ENCODE measurements around the gene GAS6.
"Not testable (repeated sequence)": the region's sequence is repeated elsewhere in the genome, so short reads cannot be mapped to it uniquely, and the experiment has no call there.

Gene GAS6

DNA sequence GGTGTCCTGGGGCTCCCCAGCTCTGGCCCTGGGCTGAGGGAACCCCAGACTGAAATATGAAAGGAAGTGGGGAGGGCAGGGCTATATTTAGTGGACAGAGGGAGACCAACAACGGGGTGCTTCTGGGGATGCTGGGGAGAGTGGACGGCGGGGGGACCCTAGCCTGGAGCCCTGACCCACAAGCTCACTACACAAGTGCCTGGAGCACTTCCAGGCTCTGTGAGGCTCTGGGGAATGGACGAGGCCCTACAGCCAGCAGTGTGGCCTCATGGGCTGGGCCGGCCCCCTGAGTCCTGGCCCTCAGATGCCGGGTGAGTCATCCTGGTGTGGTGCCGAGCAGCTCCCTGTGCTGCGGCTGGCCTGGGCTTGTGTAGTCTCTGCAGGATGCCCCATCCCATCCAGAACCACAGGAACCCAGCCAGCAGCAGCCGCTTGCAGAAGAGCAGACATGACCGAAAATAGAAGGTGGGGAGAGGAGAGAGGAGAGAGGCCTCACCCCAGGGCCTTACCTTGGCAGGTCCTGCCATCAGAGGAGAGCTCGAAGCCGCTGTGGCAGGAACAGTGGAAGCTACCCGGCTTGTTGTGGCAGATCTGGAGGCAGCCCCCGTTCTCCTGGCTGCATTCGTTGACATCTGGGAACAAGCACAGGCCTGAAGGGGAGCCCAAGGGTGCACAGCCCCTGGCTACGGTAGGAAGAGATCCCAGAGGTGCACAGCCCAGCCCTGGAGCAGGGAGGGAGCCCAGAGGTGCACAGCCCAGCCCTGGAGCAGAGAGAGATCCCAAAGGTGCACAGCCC is 26.1 kb downstream of the GAS6 start:
- DNase-seq (ENCODE audit: low read depth) = peak; percentile 98

GRCh38 chr13:113836768-113837559 is 26.9 kb downstream of the GAS6 start:
- peak; percentile 79 for DNase-seq (ENCODE audit: low read depth)

- DNase-seq (ENCODE audit: low read depth) = peak; percentile 70
These were observed 28.2 kb downstream of the GAS6 start for GRCh38 chr13:113835461-113836270.

DNA sequence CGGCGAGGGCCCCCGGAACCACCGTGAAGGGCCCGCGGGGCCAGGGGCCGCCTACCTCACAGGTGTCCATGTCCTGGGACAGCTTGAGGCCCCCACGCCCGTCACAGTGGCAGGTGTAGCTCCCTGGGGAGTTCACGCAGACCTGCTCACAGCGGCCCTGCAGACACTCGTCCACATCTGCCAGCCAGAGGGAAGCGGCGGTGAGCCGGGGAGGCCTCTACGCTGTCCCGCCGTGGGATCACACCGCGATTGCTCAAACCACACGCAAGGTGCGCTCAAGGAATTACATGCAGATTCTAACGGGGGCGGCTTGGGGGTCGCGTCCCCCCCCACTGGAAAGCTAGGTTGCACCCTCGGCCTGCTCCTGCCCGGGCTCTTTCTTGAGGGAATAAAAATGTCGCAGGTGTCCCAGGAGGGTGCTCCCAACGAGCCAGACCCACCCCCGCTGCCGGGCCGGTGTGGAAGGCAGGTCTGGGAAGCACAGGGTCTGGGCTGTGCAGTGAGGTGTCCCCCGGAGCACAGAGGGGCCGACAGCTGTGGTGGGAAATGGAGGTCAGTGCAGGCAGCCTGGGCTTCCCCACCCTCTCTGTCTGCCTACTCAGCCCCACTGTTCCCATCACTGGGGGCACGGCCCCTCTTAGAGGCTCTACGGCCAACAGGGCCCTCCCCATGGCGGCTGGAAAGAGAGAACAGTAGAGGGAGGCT is 29.2 kb downstream of the GAS6 start:
- no peak for DNase-seq (ENCODE audit: low read depth)

DNA sequence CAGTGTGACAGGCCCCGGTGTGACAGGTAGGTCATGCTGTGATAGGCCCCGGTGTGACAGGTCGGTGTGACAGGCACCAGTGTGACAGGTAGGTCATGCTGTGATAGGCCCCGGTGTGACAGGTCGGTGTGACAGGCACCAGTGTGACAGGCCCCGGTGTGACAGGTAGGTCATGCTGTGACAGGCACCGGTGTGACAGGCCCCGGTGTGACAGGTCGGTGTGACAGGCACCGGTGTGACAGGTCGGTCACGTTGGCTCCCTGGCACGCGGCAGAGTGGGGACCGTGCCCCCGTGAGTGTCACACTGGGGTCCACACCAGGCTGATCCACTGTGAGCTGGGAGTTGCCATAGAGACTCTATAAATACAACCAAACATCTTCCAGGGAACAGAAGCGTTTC is 29.9 kb downstream of the GAS6 start:
- not testable (repeated sequence) for DNase-seq (ENCODE audit: low read depth)

GRCh38 chr13:113833111-113833830 is 30.6 kb downstream of the GAS6 start:
- DNase-seq (ENCODE audit: low read depth) = no peak

GRCh38 chr13:113832631-113833030 is 31.2 kb downstream of the GAS6 start:
- no peak for DNase-seq (ENCODE audit: low read depth)

DNA sequence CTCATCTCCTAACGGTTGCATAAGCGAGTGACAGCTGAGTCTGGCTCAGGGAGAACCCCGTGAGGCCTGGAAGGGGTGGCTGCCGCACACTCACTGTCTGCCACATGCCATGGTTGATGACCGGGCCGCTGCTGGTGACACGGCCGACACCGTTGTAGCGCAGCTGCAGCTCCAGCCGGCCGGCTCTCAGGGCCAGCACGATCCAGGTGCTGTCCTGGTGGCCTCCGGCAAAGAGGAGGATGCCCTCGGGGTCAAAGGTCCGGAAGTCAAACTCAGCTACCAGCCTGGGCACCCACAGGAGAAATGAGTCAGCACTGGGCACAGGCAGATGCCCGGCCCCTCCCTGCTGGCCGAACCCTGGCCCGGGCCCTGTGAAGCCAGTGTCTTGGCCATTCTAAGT is 31.7 kb downstream of the GAS6 start:
- no peak for DNase-seq (ENCODE audit: low read depth)

DNA sequence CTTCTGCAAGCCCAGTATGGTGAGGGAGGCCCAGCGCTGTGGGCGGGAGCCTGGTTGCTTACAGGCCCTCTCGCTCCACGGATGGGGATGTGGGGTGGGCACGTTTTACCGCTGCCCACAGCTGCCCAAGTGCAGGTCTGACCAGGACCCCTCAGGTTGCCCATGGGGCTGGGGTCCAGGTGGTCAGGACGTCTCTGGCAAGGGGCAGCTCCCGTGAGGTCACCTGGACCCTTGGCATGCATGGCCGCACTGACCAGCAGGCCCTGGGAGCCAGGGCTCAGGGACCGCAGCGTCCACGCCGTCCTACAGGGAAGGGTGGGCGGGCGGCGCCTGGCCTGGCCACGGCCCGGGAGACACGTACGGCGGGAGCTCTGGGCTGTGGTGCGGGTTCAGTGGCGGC is 32.8 kb downstream of the GAS6 start:
- no peak for DNase-seq (ENCODE audit: low read depth)

DNA sequence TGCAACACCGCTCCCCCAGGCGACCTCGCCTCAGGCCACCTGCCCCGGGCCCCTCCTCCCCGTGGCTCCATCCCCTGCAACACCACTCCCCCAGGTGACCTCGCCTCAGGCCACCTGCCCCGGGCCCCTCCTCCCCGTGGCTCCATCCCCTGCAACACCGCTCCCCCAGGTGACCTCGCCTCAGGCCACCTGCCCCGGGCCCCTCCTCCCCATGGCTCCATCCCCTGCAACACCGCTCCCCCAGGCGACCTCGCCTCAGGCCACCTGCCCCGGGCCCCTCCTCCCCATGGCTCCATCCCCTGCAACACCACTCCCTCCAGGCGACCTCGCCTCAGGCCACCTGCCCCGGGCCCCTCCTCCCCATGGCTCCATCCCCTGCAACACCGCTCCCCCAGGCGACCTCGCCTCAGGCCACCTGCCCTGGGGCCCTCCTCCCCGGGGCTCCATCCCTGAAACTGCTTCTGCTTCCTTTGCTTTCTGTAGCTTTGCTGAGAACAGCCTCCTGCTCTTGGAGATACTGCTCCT is 33.4 kb downstream of the GAS6 start:
- DNase-seq (ENCODE audit: low read depth) = not testable (repeated sequence)

DNA sequence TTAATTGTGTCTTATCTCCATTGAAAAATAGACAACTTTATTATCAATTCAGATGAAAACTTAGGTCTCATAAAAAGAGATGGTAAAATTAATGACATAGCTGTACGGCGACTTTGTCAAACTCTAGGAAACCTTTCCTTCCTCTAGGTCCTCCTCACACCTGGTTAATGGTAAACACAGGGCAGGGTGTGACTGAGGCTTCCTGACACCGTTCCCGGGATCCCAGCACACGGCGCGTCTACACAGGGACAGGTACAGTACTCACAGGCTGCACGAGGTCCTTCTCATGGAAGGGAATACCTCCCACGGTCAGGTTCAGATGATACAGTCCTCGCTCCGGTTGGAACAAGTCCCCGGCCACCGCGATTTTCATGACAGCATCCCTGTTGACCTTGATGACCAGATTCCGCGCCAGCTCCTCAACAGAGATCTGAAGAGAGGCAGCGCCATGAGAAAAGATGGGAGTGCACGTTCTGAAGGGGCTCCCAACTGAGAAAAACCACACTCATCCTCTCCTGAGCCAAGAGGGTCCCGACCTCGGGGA is 35.5 kb downstream of the GAS6 start:
- no peak for DNase-seq (ENCODE audit: low read depth)

- no peak for DNase-seq (ENCODE audit: low read depth)
These were observed 36.9 kb downstream of the GAS6 start for GRCh38 chr13:113827021-113827420.

DNA sequence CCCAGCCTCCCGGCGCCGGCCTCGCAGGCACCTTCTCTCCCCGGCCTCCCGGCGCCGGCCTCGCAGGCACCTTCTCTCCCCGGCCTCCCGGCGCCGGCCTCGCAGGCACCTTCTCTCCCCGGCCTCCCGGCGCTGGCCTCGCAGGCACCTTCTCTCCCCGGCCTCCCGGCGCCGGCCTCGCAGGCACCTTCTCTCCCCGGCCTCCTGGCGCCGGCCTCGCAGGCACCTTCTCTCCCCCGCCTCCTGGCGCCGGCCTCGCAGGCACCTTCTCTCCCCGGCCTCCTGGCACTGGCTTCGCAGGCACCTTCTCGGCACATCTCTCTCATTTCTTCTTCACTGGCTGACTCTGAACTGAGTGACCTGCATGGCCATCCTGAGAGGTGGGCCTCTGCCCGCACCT is 37.4 kb downstream of the GAS6 start:
- not testable (repeated sequence) for DNase-seq (ENCODE audit: low read depth)

GRCh38 chr13:113825841-113826240 is 38.0 kb downstream of the GAS6 start:
- DNase-seq (ENCODE audit: low read depth) = no peak

DNA sequence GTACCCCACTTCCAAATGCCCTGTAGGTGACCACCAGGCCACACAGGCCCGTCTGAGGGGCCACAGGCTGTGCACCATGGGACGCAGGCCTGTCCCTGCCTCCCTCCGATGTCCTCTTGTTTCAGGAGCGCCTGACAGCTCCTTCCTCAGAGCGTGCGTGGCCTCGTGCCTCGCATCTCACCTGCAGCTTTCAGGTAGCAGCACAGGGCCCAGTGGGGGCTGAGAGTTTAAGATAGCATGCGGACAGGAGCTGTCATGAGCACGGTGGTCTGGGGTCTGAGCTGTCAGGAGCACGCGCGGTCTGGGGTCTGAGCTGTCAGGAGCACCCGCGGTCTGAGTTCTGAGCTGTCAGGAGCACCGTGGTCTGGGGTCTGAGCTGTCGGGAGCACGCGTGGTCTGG is 40.1 kb downstream of the GAS6 start:
- DNase-seq (ENCODE audit: low read depth) = no peak

DNA sequence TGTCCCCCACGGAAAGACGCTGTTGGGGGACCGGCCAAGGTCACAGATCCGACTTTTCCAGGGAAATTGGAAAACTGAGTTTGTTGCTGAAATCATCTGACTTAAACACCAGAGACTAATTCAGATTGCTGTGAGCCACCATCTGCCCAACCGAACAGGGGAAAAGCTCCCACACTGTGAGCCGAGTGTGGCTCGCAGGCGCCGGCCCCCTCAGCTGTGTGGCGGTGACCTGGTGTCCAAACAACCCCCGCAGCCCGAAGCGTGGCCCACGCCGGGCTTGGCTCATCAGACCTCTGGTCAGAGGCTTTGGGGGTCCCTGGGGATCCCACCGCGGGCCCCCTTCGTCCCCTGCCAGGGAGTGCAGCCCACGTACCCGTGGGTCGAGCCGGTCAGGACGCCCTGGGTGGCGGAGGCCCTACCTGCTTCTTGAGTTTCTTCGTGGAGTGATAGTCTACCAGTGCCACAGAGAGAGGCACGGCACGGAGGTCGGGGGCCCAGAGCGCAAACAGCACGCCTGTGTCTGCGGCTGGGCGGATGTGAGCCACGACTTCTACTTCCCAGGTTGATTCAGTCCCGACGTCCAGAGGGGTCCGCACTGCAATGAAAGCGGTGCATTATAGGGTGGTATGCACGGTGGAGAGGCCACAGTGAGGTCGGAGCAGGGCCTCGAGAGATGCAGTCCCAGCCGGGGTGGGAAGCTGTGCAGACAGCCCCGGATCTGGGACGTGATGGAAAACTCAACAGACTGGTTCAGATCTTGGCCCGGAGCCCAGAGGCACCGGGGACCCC is 40.7 kb downstream of the GAS6 start:
- DNase-seq (ENCODE audit: low read depth) = no peak

DNA sequence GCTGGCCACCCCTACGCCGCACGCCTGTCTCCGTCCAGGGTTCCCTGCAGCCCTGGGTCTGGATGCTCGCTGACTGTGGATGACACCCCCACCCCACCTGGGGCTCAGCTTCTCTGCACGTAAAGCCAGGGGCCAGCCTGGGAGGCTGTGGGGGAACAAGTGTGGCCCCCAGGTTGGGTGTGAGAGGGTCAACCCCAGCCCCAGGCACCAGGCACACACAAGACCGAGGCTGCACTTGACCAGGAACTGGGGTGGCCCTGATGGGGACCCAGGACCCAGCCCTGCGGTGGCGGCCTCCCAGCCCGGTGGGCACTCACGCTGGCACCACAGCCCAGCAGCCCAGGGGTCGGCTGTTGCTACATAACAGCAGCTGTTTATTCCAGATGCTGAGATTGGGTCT is 41.6 kb downstream of the GAS6 start:
- no peak for DNase-seq (ENCODE audit: low read depth)

DNA sequence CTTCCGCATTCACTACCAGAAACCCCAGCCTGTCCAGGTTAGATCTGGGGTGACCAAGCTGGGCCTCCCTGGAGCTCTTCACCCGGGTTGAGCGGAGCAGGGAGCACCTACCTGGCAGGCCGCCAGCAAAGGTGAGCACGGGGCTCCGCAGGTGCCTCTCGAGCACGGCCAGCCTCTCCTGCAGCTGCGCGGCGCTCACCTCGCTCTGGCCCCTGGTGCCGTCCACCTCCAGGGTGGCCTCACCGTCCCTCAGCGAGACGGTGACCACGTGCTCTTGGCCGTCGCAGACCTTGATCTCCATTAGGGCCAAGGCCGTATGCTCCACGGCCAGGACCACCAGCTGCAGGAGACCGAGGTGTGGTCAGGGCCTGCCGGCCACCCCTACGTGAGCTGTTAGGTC is 42.0 kb downstream of the GAS6 start:
- no peak for DNase-seq (ENCODE audit: low read depth)

GRCh38 chr13:113820813-113821651 is 42.8 kb downstream of the GAS6 start:
- DNase-seq (ENCODE audit: low read depth) = peak; percentile 96

Measured in GM04504 (cell line).